GM23338 (cell line): ENCODE data around the gene KATNAL1. TPM values are rescaled to one million over a fixed set of nuclear protein-coding genes. Genes with fewer than 3 reads are reported as not detected.

Experiments used
- ATAC-seq: fragments of 200-7000 bp; cut with Tn5 transposase; 3 replicates; pipeline ENCODE4 v1.9.1; 2020
- DNase-seq: peaks from one replicate; pipeline ENCODE4 v3.0.0-alpha.2; 2015; ENCODE audit warnings: low spot score
- H2AFZ ChIP-seq: fragments of 200-600 bp; sonication (generic); 2 replicates; pipeline ENCODE4 v1.8.0; 2016; ENCODE audit warnings: antibody characterized with exemption, mild to moderate bottlenecking, moderate library complexity
- H3F3A ChIP-seq: fragments of 200-600 bp; sonication (generic); replicated peaks from 2 replicates; pipeline ENCODE4 v1.8.0; 2017; ENCODE audit warnings: antibody characterized with exemption, mixed run types, low read depth
- H3K27ac ChIP-seq: fragments of 200-600 bp; sonication (generic); 2 replicates; pipeline ENCODE4 v1.6.1; 2016; ENCODE audit warnings: low read depth
- H3K27me3 ChIP-seq: fragments of 200-600 bp; sonication (generic); 2 replicates; pipeline ENCODE4 v1.8.0; 2016; ENCODE audit warnings: mild to moderate bottlenecking, mixed run types, moderate library complexity; ENCODE audit not compliant: insufficient read depth
- H3K36me3 ChIP-seq: fragments of 200-600 bp; sonication (generic); 2 replicates; pipeline ENCODE4 v1.8.0; 2016; ENCODE audit warnings: mild to moderate bottlenecking; ENCODE audit not compliant: insufficient read depth
- H3K4me1 ChIP-seq: fragments of 200-600 bp; sonication (generic); 2 replicates; pipeline ENCODE4 v1.8.0; 2016; ENCODE audit warnings: mild to moderate bottlenecking, moderate library complexity; ENCODE audit not compliant: insufficient read depth
- H3K4me2 ChIP-seq: fragments of 200-600 bp; sonication (generic); 2 replicates; pipeline ENCODE4 v1.7.1; 2017; ENCODE audit warnings: mixed run types
- H3K4me3 ChIP-seq: fragments of 200-600 bp; sonication (generic); 2 replicates; pipeline ENCODE4 v1.6.1; 2016; ENCODE audit warnings: mixed run types
- H3K79me2 ChIP-seq: fragments of 200-600 bp; sonication (generic); replicated peaks from 2 replicates; pipeline ENCODE4 v1.8.0; 2017; ENCODE audit warnings: mild to moderate bottlenecking; ENCODE audit not compliant: insufficient read depth
- H3K9me2 ChIP-seq: fragments of 200-600 bp; sonication (generic); 2 replicates; pipeline ENCODE4 v1.8.0; 2017; ENCODE audit not compliant: insufficient read depth
- H4K20me1 ChIP-seq: fragments of 200-600 bp; sonication (generic); replicated peaks from 2 replicates; pipeline ENCODE4 v1.8.0; 2017; ENCODE audit warnings: mild to moderate bottlenecking; ENCODE audit not compliant: insufficient read depth
- H3K27ac Mint-ChIP-seq: 2 replicates; pipeline ENCODE4 v1.8.0; 2020; ENCODE audit warnings: inconsistent platforms, mild to moderate bottlenecking, moderate library complexity, mixed read lengths
- H3K27me3 Mint-ChIP-seq: 3 replicates; pipeline ENCODE4 v1.8.0; 2022; ENCODE audit warnings: low read depth, mild to moderate bottlenecking, moderate library complexity, mixed read lengths, inconsistent platforms; ENCODE audit not compliant: insufficient read depth, poor library complexity
- H3K36me3 Mint-ChIP-seq: 3 replicates; pipeline ENCODE4 v1.8.0; 2021; ENCODE audit warnings: low read depth, mild to moderate bottlenecking, inconsistent platforms, moderate library complexity, mixed read lengths
- H3K4me1 Mint-ChIP-seq: 3 replicates; pipeline ENCODE4 v1.8.0; 2020; ENCODE audit warnings: mild to moderate bottlenecking, inconsistent platforms, mixed read lengths
- H3K4me3 Mint-ChIP-seq: 3 replicates; pipeline ENCODE4 v1.8.0; 2021; ENCODE audit warnings: moderate library complexity, mild to moderate bottlenecking, inconsistent platforms, mixed read lengths
- H3K9me3 Mint-ChIP-seq: 3 replicates; pipeline ENCODE4 v1.8.0; 2020; ENCODE audit warnings: moderate library complexity, mild to moderate bottlenecking, inconsistent platforms, mixed read lengths
- EZH2 ChIP-seq: fragments of 200-600 bp; sonication (generic); IDR thresholded peaks from one replicate; pipeline ENCODE4 v1.8.0; 2017; ENCODE audit warnings: antibody characterized with exemption, mild to moderate bottlenecking, low read depth; ENCODE audit not compliant: unreplicated experiment
- JUNB ChIP-seq: IDR thresholded peaks from one replicate; pipeline ENCODE4 v1.6.1; 2016; ENCODE audit warnings: antibody characterized with exemption; ENCODE audit not compliant: unreplicated experiment
- NANOG ChIP-seq: IDR thresholded peaks from 2 replicates; pipeline ENCODE4 v1.6.1; 2016; ENCODE audit warnings: antibody characterized with exemption, borderline replicate concordance
- POLR2AphosphoS5 ChIP-seq: IDR thresholded peaks from 2 replicates; pipeline ENCODE4 v1.6.1; 2016; ENCODE audit warnings: antibody characterized with exemption, low read depth
- ZNF114 ChIP-seq: fragments of 250-450 bp; sonication (Bioruptor Pico); IDR thresholded peaks from 2 replicates; pipeline ENCODE4 v1.5.0; 2020; ENCODE audit warnings: mild to moderate bottlenecking, moderate library complexity
- ZNF331 ChIP-seq: fragments of 250-450 bp; sonication (Bioruptor Pico); IDR thresholded peaks from 2 replicates; pipeline ENCODE4 v1.5.0; 2020; ENCODE audit warnings: low read depth, mild to moderate bottlenecking, moderate library complexity
- polyA plus RNA-seq: library from polyadenylated mRNA; unstranded; fragments of >200 nt; fragmentation: Nextera tagmentation; extraction: Ambion mirVana; gene quantifications from 2 replicates; pipeline ENCODE4 v1.2.1, GENCODE V29; 2016
- total RNA-seq: library from RNA; depleted of rRNA; stranded (reverse); fragments of >200 nt; shearing (Covaris generic); gene quantifications from 2 replicates; pipeline ENCODE4 v1.2.3, GENCODE V29; 2014
- TF ChIP-seq, protein P1 (sequence below): IDR thresholded peaks from one replicate; pipeline ENCODE4 v1.6.1; 2018; ENCODE audit warnings: antibody characterized with exemption; ENCODE audit not compliant: unreplicated experiment
- TF ChIP-seq, protein P2 (sequence below): IDR thresholded peaks from 2 replicates; pipeline ENCODE4 v1.6.1; 2016; ENCODE audit warnings: antibody characterized with exemption
- TF ChIP-seq, protein P3 (sequence below): fragments of 250-450 bp; sonication (Bioruptor Pico); IDR thresholded peaks from 2 replicates; pipeline ENCODE4 v1.5.0; 2020; ENCODE audit warnings: mild to moderate bottlenecking, moderate library complexity

The KATNAL1 gene
- total and polyA plus RNA-seq, 2 experiments from 2014 or later = 6.1 to 11.5 TPM

DNA sequence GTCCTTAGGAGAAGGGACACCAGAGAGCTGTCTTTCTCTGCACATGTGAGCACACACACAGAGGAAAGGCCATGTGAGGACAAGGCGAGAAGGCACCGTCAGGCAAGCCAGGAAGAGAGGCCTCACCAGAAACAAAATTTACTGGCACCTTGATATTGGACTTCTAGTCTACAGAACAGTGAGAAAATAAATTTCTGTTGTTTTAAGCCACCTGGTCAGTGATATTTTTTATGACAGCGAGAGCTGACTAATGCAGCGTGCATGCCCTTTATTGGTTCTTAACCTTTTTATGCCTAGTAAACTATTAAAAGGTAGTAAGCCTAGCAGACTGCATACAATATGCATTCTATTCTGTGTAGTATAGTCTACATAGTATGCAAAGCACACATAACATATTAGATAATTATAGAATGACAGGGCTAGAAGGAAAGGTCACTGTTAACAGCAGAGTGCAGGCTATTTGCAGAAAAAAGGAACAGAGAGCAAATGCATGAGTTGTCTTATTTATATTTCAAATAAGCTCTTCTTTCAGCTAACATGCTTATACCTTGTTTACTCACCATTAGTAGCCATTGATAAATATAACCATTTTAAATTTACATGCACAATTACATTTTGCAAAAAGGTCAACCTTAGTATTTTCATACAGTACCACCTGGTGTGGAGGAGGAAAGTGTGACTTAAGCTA, 25.2 kb upstream of the KATNAL1 start:
- TF ChIP-seq ZNF114 (CRISPR knock-in tag) (no peak), NANOG (no peak), JUNB (no peak), POLR2AphosphoS5 (no peak)
- TF ChIP-seq, protein P1, sequence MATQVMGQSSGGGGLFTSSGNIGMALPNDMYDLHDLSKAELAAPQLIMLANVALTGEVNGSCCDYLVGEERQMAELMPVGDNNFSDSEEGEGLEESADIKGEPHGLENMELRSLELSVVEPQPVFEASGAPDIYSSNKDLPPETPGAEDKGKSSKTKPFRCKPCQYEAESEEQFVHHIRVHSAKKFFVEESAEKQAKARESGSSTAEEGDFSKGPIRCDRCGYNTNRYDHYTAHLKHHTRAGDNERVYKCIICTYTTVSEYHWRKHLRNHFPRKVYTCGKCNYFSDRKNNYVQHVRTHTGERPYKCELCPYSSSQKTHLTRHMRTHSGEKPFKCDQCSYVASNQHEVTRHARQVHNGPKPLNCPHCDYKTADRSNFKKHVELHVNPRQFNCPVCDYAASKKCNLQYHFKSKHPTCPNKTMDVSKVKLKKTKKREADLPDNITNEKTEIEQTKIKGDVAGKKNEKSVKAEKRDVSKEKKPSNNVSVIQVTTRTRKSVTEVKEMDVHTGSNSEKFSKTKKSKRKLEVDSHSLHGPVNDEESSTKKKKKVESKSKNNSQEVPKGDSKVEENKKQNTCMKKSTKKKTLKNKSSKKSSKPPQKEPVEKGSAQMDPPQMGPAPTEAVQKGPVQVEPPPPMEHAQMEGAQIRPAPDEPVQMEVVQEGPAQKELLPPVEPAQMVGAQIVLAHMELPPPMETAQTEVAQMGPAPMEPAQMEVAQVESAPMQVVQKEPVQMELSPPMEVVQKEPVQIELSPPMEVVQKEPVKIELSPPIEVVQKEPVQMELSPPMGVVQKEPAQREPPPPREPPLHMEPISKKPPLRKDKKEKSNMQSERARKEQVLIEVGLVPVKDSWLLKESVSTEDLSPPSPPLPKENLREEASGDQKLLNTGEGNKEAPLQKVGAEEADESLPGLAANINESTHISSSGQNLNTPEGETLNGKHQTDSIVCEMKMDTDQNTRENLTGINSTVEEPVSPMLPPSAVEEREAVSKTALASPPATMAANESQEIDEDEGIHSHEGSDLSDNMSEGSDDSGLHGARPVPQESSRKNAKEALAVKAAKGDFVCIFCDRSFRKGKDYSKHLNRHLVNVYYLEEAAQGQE = no peak
- TF ChIP-seq, protein P2, sequence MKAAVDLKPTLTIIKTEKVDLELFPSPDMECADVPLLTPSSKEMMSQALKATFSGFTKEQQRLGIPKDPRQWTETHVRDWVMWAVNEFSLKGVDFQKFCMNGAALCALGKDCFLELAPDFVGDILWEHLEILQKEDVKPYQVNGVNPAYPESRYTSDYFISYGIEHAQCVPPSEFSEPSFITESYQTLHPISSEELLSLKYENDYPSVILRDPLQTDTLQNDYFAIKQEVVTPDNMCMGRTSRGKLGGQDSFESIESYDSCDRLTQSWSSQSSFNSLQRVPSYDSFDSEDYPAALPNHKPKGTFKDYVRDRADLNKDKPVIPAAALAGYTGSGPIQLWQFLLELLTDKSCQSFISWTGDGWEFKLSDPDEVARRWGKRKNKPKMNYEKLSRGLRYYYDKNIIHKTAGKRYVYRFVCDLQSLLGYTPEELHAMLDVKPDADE = no peak
- H3K4me2 ChIP-seq = no peak overlapping the region
- no peaks in the 10 kb centered on the region for H4K20me1 ChIP-seq
- no peaks in the 10 kb centered on the region for H3K36me3 Mint-ChIP-seq
- H3K4me3 ChIP-seq = no peak overlapping the region
- no peaks in the 10 kb centered on the region for H3K9me3 Mint-ChIP-seq
- H3K27me3 Mint-ChIP-seq = no peaks in the 10 kb centered on the region
- H2AFZ ChIP-seq = no peak overlapping the region
- ATAC-seq (no peak), DNase-seq (no peak)
- no peak overlapping the region for H3K27ac Mint-ChIP-seq
- H3K4me3 Mint-ChIP-seq = no peak overlapping the region
- H3F3A ChIP-seq = no peaks in the 10 kb centered on the region
- no peaks in the 10 kb centered on the region for H3K79me2 ChIP-seq
- peaks cover 11% of the 10 kb centered on the region for H3K4me1 Mint-ChIP-seq
- peaks cover 11% of the 10 kb centered on the region for H3K4me1 ChIP-seq
- H3K27me3 ChIP-seq = no peaks in the 10 kb centered on the region
- no peak overlapping the region for H3K27ac ChIP-seq
- H3K36me3 ChIP-seq = no peaks in the 10 kb centered on the region
- peaks cover 7% of the 10 kb centered on the region; the same call in 1 of the 2 replicates for H3K9me2 ChIP-seq

DNA sequence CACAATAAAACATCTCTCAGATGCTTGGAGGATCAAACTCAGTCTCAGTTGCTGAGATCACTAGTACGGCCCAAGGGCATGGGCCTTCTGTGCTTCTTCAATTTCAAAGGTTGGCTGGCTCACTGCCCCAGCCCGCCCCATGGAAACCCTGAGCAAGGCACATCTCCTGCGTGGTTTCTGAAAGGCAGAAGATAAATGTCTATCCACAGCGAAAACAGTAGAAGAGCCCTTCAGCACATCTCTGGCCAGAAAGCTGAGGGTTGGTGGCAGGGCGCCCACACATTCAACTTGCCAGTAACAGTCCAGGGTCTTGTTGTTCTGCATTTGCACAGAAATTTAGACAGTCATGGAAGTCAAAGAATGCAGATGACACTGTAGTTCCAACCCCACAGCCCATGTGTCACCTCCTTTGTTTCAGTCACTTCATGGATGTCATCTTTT, 24.0 kb upstream of the KATNAL1 start:
- Mint-ChIP-seq H3K9me3 (no peaks in the 10 kb centered on the region), H3K4me3 (no peak overlapping the region), H3K27me3 (no peaks in the 10 kb centered on the region), H3K36me3 (no peaks in the 10 kb centered on the region), H3K4me1 (peaks cover under 1% of the 10 kb centered on the region; the same call in 2 of the 3 replicates), H3K27ac (no peak overlapping the region)
- no peaks in the 10 kb centered on the region for H3K36me3 ChIP-seq
- ATAC-seq = no peak
- no peak overlapping the region for H2AFZ ChIP-seq
- H3K9me2 ChIP-seq = peaks cover under 1% of the 10 kb centered on the region; the same call in 1 of the 2 replicates
- H3K4me1 ChIP-seq = no peaks in the 10 kb centered on the region; the same call in 1 of the 2 replicates
- DNase-seq = no peak
- no peak overlapping the region for H3K27ac ChIP-seq
- no peaks in the 10 kb centered on the region for H3F3A ChIP-seq
- no peaks in the 10 kb centered on the region for H4K20me1 ChIP-seq
- no peak overlapping the region for H3K4me2 ChIP-seq
- no peaks in the 10 kb centered on the region for H3K27me3 ChIP-seq
- no peaks in the 10 kb centered on the region for H3K79me2 ChIP-seq
- no peak overlapping the region for H3K4me3 ChIP-seq
- TF ChIP-seq, protein P3, sequence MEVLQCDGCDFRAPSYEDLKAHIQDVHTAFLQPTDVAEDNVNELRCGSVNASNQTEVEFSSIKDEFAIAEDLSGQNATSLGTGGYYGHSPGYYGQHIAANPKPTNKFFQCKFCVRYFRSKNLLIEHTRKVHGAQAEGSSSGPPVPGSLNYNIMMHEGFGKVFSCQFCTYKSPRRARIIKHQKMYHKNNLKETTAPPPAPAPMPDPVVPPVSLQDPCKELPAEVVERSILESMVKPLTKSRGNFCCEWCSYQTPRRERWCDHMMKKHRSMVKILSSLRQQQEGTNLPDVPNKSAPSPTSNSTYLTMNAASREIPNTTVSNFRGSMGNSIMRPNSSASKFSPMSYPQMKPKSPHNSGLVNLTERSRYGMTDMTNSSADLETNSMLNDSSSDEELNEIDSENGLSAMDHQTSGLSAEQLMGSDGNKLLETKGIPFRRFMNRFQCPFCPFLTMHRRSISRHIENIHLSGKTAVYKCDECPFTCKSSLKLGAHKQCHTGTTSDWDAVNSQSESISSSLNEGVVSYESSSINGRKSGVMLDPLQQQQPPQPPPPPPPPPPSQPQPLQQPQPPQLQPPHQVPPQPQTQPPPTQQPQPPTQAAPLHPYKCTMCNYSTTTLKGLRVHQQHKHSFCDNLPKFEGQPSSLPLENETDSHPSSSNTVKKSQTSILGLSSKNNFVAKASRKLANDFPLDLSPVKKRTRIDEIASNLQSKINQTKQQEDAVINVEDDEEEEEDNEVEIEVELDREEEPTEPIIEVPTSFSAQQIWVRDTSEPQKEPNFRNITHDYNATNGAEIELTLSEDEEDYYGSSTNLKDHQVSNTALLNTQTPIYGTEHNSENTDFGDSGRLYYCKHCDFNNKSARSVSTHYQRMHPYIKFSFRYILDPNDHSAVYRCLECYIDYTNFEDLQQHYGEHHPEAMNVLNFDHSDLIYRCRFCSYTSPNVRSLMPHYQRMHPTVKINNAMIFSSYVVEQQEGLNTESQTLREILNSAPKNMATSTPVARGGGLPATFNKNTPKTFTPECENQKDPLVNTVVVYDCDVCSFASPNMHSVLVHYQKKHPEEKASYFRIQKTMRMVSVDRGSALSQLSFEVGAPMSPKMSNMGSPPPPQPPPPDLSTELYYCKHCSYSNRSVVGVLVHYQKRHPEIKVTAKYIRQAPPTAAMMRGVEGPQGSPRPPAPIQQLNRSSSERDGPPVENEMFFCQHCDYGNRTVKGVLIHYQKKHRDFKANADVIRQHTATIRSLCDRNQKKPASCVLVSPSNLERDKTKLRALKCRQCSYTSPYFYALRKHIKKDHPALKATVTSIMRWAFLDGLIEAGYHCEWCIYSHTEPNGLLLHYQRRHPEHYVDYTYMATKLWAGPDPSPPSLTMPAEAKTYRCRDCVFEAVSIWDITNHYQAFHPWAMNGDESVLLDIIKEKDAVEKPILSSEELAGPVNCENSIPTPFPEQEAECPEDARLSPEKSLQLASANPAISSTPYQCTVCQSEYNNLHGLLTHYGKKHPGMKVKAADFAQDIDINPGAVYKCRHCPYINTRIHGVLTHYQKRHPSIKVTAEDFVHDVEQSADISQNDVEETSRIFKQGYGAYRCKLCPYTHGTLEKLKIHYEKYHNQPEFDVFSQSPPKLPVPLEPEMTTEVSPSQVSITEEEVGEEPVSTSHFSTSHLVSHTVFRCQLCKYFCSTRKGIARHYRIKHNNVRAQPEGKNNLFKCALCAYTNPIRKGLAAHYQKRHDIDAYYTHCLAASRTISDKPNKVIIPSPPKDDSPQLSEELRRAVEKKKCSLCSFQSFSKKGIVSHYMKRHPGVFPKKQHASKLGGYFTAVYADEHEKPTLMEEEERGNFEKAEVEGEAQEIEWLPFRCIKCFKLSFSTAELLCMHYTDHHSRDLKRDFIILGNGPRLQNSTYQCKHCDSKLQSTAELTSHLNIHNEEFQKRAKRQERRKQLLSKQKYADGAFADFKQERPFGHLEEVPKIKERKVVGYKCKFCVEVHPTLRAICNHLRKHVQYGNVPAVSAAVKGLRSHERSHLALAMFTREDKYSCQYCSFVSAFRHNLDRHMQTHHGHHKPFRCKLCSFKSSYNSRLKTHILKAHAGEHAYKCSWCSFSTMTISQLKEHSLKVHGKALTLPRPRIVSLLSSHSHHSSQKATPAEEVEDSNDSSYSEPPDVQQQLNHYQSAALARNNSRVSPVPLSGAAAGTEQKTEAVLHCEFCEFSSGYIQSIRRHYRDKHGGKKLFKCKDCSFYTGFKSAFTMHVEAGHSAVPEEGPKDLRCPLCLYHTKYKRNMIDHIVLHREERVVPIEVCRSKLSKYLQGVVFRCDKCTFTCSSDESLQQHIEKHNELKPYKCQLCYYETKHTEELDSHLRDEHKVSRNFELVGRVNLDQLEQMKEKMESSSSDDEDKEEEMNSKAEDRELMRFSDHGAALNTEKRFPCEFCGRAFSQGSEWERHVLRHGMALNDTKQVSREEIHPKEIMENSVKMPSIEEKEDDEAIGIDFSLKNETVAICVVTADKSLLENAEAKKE (CRISPR knock-in tag) = no peak
- no peak for TF ChIP-seq ZNF331 (CRISPR knock-in tag)
- TF ChIP-seq, protein P2 = no peak
- no peak for TF ChIP-seq EZH2
